Measurements from ENCODE around the gene ASRGL1.

- TF ChIP-seq CTCF (IDR thresholded peaks at IDR 0.05) (no peak), EZH2 (IDR thresholded peaks at IDR 0.05; ENCODE audit: borderline replicate concordance, insufficient read depth, low read depth, low read length, poor library complexity, severe bottlenecking) (no peak)
Measured at GRCh38 chr11:62374801-62375200, 37.6 kb downstream of the ASRGL1 start.
